Lung (tissue), 12 donors: Measurements from ENCODE around the gene TBX5. TPM values are rescaled to one million over a fixed set of nuclear protein-coding genes. Genes with fewer than 3 reads are reported as not detected.
A peak's percentile ranks its signal among the peaks of the same experiment; 100 is the strongest.

Experiments
- ATAC-seq: fragments of 200-7000 bp; cut with Tn5 transposase; one replicate; pipeline ENCODE4 v1.9.1; 2020; ENCODE audit warnings: moderate number of reproducible peaks; ENCODE audit not compliant: insufficient read depth, low FRiP score
- DNase-seq, 3 donors: peaks; one replicate each; pipeline ENCODE4 v3.0.0-alpha.2; 2013 to 2017
- H3K27ac ChIP-seq, 2 donors: one replicate each; pipeline ENCODE4 v1.5.1; 2013; ENCODE audit warnings: mild to moderate bottlenecking in 2 of 2, moderate library complexity in 2 of 2, control low read depth in 1 of 2, inconsistent platforms in 1 of 2, low read depth in 1 of 2, low read length in 1 of 2
- H3K27me3 ChIP-seq, 3 donors: one replicate each; pipeline ENCODE4 v1.5.1; 2013; ENCODE audit warnings: low read length in 2 of 3; ENCODE audit not compliant: control insufficient read depth in 3 of 3, insufficient read depth in 3 of 3
- H3K36me3 ChIP-seq, 4 donors: one replicate each; pipeline ENCODE4 v1.5.1; 2013; ENCODE audit warnings: low read length in 4 of 4, mild to moderate bottlenecking in 1 of 4, moderate library complexity in 1 of 4; ENCODE audit not compliant: control insufficient read depth in 4 of 4, insufficient read depth in 4 of 4
- H3K4me1 ChIP-seq, 5 donors: one replicate each; pipeline ENCODE4 v1.5.1; 2013; ENCODE audit warnings: low read length in 5 of 5, mild to moderate bottlenecking in 2 of 5, moderate library complexity in 1 of 5; ENCODE audit not compliant: control insufficient read depth in 5 of 5, insufficient read depth in 5 of 5
- H3K4me3 ChIP-seq: one replicate; pipeline ENCODE4 v1.5.1; 2013; ENCODE audit warnings: mild to moderate bottlenecking, control low read depth, moderate library complexity
- H3K9ac ChIP-seq, 2 donors: one replicate each; pipeline ENCODE4 v1.5.1; 2013; ENCODE audit warnings: low read length in 2 of 2, control low read depth in 1 of 2; ENCODE audit not compliant: insufficient read depth in 1 of 2
- H3K9me3 ChIP-seq, 4 donors: one replicate each; pipeline ENCODE4 v1.5.1; 2013; ENCODE audit warnings: low read length in 3 of 4, mild to moderate bottlenecking in 1 of 4, moderate library complexity in 1 of 4; ENCODE audit not compliant: control insufficient read depth in 4 of 4, insufficient read depth in 3 of 4
- WGBS, 2 donors: extraction: QIAGEN DNeasy Blood & Tissue Kit; methylation state at CpG; one replicate each; pipeline ENCODE4 v1.1.7; 2013; 5-methylcytosine and 5-hydroxymethylcytosine counted together
- polyA plus RNA-seq, 2 donors: library from polyadenylated mRNA; stranded (reverse); fragments of 200-250 nt; gene quantifications; one replicate each; pipeline ENCODE4 v1.2.1, GENCODE V29; 2013
- total RNA-seq, 2 donors: library from RNA; depleted of rRNA in 1 of 2; stranded (reverse); fragments of >200 nt in 1 of 2; gene quantifications; one replicate each; pipeline ENCODE4 v1.2.1, GENCODE V29; 2014 to 2021
- TF ChIP-seq, protein P1 (sequence below): IDR thresholded peaks from 2 replicates; pipeline ENCODE4 v1.5.1; 2012; ENCODE audit warnings: mild to moderate bottlenecking; ENCODE audit errors: control extremely low read depth, extremely low read depth
- donor health status: control.
- donor health status: control.
- donor health status: Bipolar disorder and iron deficiency.
- donor health status: healthy.
- donor health status: DM: yes; HTN: yes; CAD: no.

TBX5 gene
- total and polyA plus RNA-seq, 4 donors: 5.6 to 39.7 (median 13.9) TPM

DNA sequence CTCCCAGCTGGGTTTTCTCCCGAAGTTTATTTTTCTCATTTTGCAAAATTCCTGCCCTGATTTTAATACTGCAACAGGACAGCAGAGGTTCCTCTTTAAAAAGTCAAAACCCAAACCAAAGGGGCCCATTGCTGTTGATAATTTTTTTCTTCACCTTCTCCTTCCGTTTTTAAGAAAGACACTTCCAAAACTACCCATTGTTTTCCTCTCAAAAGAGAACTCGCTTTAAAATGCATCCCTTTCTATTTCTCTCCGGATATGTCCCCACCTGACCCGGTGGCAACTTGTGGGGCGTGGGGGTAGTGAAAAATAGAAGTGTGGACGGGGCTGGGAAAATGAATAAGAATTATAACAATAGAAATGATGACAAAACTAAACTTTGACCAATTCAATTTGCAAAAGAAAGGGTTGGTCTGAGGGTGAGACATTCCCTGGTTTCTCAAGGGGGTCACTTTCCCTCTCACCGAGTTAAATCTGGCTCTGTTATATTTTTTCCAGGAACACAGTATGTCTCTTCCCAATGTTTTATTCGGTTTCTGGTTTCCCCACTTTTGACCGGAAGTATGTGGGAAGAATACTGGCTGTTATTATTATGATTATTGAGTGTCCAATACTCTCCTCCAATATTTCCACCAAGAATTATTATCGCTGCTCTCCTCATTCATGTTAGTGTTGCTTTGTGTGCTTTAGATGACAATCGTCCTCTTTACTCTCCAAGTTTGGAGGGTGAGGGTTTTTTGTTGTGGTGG lies 4.1 kb upstream of the TBX5 start:
- H3K4me1 ChIP-seq: peaks cover 0 to 46% (median 8%) of the 10 kb centered on the region in 5 donors
- H3K4me3 ChIP-seq: peak overlapping the region; percentile 47
- H3K9ac ChIP-seq: peak overlapping the region; percentile 80 to 99
- 7 to 14% methylated on average over 12 of the region's 12 CpGs for WGBS, 2 donors
- TF ChIP-seq, protein P1, sequence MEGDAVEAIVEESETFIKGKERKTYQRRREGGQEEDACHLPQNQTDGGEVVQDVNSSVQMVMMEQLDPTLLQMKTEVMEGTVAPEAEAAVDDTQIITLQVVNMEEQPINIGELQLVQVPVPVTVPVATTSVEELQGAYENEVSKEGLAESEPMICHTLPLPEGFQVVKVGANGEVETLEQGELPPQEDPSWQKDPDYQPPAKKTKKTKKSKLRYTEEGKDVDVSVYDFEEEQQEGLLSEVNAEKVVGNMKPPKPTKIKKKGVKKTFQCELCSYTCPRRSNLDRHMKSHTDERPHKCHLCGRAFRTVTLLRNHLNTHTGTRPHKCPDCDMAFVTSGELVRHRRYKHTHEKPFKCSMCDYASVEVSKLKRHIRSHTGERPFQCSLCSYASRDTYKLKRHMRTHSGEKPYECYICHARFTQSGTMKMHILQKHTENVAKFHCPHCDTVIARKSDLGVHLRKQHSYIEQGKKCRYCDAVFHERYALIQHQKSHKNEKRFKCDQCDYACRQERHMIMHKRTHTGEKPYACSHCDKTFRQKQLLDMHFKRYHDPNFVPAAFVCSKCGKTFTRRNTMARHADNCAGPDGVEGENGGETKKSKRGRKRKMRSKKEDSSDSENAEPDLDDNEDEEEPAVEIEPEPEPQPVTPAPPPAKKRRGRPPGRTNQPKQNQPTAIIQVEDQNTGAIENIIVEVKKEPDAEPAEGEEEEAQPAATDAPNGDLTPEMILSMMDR: no peak
- H3K36me3 ChIP-seq: peaks cover 0 to 18% (median 0%) of the 10 kb centered on the region in 4 donors
- H3K27me3 ChIP-seq: peaks cover 20 to 81% (median 21%) of the 10 kb centered on the region in 3 donors
- peak overlapping the region in 1 of 2 donors; percentile 83 for H3K27ac ChIP-seq
- DNase-seq (peak; percentile 12 to 75 (median 58)), ATAC-seq (no peak)
- H3K9me3 ChIP-seq: peaks cover 0 to 12% (median 0%) of the 10 kb centered on the region in 4 donors

DNA sequence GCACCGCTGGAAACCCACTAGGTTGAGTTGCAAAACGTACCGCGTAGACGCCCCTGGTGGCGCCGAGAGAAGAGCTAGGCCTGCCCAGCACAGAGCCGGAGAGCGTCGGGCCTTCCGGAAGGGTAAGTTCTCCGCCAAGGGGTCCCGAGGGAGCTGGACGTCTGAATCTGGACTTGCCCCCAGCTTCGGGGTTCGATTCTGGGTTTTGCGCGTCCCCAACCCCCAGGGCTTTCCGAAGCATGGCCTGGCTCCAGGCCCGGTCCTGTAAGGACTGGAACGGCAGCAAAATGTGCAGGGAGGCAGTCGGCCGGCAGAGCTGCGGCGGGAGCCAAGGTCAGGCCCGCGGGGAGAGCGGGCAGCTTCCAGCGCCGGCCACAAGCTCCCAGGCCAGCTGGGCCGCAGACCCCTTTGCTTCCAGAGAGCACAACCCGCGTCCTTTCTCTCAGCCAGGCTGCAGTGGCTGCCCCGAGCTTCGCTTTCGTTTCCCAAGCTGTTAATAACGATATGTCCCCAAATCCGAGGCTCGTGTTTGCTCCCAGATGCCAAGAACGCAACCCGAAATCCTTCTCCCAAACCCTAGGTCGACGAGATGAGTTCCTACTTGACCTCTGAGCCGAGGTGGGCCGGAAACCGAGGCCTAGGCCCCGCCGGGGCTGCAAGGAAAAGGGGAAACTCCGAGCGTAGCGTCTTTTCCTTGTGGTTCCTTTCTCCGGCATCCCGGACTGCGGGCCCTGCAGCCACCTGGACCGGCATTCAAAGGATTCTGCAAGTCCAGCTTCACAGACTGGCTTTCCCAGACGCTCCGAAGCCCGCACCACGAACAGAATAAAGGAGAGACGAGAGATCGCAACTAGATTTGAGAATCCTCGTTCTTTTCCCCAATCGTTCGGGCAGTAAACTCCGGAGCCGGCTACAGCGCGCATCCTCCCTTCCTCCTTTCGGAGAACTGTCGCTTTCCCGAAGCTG lies 3.2 kb upstream of the TBX5 start:
- H3K9ac ChIP-seq: peak overlapping the region; percentile 80 to 99
- 2 to 4% methylated on average over 70 to 71 of the region's 71 CpGs for whole genome bisulfite sequencing, 2 donors
- H3K9me3 ChIP-seq: peaks cover 0 to 11% (median 0%) of the 10 kb centered on the region in 4 donors
- peak overlapping the region; percentile 39 to 83 for H3K27ac ChIP-seq
- peak overlapping the region; percentile 47 for H3K4me3 ChIP-seq
- TF ChIP-seq, protein P1: no peak
- peak; percentile 12 for ATAC-seq
- peaks cover 20 to 80% (median 26%) of the 10 kb centered on the region in 3 donors for H3K27me3 ChIP-seq
- H3K4me1 ChIP-seq: peaks cover 0 to 37% (median 8%) of the 10 kb centered on the region in 5 donors
- H3K36me3 ChIP-seq: peaks cover 0 to 23% (median 0%) of the 10 kb centered on the region in 4 donors
- DNase-seq: peak; percentile 63 to 80 (median 78)

DNA sequence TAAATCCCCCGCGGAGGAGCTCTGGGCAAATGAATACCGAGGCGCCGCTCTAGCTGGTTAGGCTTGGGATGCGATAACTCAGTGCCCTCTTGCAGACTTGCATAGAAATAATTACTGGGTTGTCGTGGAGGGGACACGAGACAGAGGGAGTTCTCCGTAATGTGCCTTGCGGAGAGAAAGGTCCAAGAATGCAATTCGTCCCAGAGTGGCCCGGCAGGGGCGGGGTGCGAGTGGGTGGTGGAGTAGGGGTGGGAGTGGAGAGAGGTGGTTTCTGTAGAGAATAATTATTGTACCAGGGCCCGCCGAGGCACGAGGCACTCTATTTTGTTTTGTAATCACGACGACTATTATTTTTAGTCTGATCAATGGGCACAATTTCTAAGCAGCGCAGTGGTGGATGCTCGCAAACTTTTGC lies 2.5 kb upstream of the TBX5 start:
- TF ChIP-seq, protein P1: no peak
- ATAC-seq (no peak), DNase-seq (peak; percentile 70 to 80 (median 76))
- Histone ChIP-seq H3K9ac (peak overlapping the region; percentile 80 to 99), H3K27ac (peak overlapping the region; percentile 39 to 83), H3K4me3 (peak overlapping the region; percentile 47), H3K9me3 (peaks cover 0 to 8% (median 0%) of the 10 kb centered on the region in 4 donors), H3K36me3 (peaks cover 0 to 29% (median 0%) of the 10 kb centered on the region in 4 donors), H3K4me1 (peaks cover 0 to 30% (median 8%) of the 10 kb centered on the region in 5 donors), H3K27me3 (peaks cover 22 to 84% (median 23%) of the 10 kb centered on the region in 3 donors)
- 4 to 7% methylated on average over 21 of the region's 21 CpGs for WGBS, 2 donors
